ENCODE results near the gene NFIA. TPM values are rescaled to one million over a fixed set of nuclear protein-coding genes. Genes with fewer than 3 reads are reported as not detected.

Gene NFIA
- total and polyA plus RNA-seq, 2 donors (not counting 1 experiment from before 2014, with no cell fraction given) = 0.28 to 0.54 TPM

DNA sequence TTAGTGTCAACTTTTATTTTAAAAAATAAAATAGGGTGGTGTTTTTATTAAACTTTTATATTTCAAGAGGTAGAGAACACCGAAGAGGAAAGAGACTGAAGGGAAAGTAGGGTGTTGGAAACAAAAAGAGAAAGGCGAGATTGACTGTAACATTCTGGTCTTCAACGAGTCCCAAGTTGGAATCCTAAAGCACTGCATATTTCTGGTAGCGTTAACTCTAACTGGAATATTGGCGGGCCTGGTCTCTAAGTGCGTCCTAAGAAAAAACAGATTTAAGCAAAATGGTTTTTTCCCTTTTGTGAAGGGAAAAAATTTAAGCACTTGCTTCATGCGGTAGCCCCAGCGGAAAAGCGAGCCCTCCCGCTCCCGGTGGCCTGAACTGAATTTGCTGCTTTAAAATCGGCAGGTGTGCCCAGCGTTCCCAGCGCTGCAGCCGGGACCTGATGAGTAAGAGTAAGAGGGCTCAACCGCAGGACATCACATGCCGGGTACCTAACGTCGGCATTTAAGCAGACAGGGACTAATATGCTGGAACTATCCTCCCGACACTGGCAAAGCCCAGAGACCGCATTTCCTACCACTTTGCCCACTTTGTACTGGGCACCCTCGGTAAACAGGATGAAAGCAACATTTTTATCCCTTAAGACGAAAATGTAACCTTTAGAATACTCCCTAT is 30.5 kb upstream of the NFIA start:
- Histone ChIP-seq H3K9me3 (ENCODE audit: control extremely low read depth in 1 of 3, control insufficient read depth in 2 of 3, insufficient read depth in 1 of 3, low read length in 2 of 3) (peaks cover 0 to 3% (median 0%) of the 10 kb centered on the region in 3 donors), H3K4me1 (ENCODE audit: control insufficient read depth in 2 of 2, insufficient read depth in 2 of 2, low read length in 2 of 2) (peaks cover 36 to 46% of the 10 kb centered on the region in 2 donors), H3K27ac (ENCODE audit: low read length in 2 of 2) (no peak overlapping the region), H3K36me3 (replicated peaks in 1 of 2; ENCODE audit: control extremely low read depth in 1 of 2, control insufficient read depth in 1 of 2, extremely low read depth in 1 of 2, insufficient read depth in 2 of 2, low read length in 1 of 2) (no peaks in the 10 kb centered on the region), H3K4me3 (ENCODE audit: control extremely low read depth in 1 of 5, extremely low read depth in 1 of 5, insufficient read depth in 1 of 5, low read depth in 2 of 5, low read length in 4 of 5) (no peak overlapping the region), H3K79me2 (ENCODE audit: control insufficient read depth, insufficient read depth, low read length) (no peaks in the 10 kb centered on the region), H3K9ac (ENCODE audit: low read length) (no peak overlapping the region), H2AFZ (ENCODE audit: insufficient read depth, low read depth, low read length, poor library complexity, severe bottlenecking) (no peak overlapping the region), H4K20me1 (ENCODE audit: control insufficient read depth, insufficient read depth, low read length, poor library complexity, severe bottlenecking) (no peaks in the 10 kb centered on the region), H3K4me2 (replicated peaks; ENCODE audit: low read depth, low read length, poor library complexity, severe bottlenecking) (no peak overlapping the region), H3K27me3 (replicated peaks in 1 of 4; ENCODE audit: control extremely low read depth in 1 of 4, control insufficient read depth in 3 of 4, insufficient read depth in 4 of 4, low read length in 3 of 4) (peaks cover 0 to 71% (median 58%) of the 10 kb centered on the region in 4 experiments)
- 73% methylated on average over 16 of the region's 23 CpGs for WGBS (ENCODE audit: insufficient coverage)
- ATAC-seq (ENCODE audit: low read depth) = no peak
- H3K27ac Mint-ChIP-seq = no peak overlapping the region
- intact Hi-C loops (cut with micrococcal nuclease) = loop anchor here (5.0 to 10.0 kb wide), 4 partner anchors 53 to 800 kb away; no protein-coding TSS in a partner anchor
- ChIA-PET CTCF (interaction anchor here (0.8 to 3.2 kb wide), 9 partner anchors 8 to 537 kb away, joined by 3 to 40 read pairs (median 7); no protein-coding TSS in a partner anchor), POLR2A (interaction anchor here (0.6 kb wide), 1 partner anchor 731 kb away, joined by 7 read pairs; no protein-coding TSS in a partner anchor)
- H3K27me3 Mint-ChIP-seq = peaks cover 60% of the 10 kb centered on the region
- H3K4me3 Mint-ChIP-seq = peak overlapping the region; percentile 42
- TF ChIP-seq CTCF (IDR thresholded peaks at IDR 0.05) (no peak), EZH2 (IDR thresholded peaks at IDR 0.05; ENCODE audit: borderline replicate concordance, insufficient read depth, low read depth, low read length, poor library complexity, severe bottlenecking) (no peak)
- DNase-seq = peak; percentile 34
- H3K4me1 Mint-ChIP-seq = peaks cover 34% of the 10 kb centered on the region
- H3K9me3 Mint-ChIP-seq (ENCODE audit: insufficient read depth) = no peaks in the 10 kb centered on the region

Data from B cell (primary cell).